Measurements from ENCODE around the gene TBPL1. TPM values are rescaled to one million over a fixed set of nuclear protein-coding genes. Genes with fewer than 3 reads are reported as not detected.
A peak's percentile ranks its signal among the peaks of the same experiment; 100 is the strongest.

The TBPL1 gene
- total RNA-seq, 4 donors from 2014 or later = 12.1 to 57.9 (median 17.0) TPM

GRCh38 chr6:133953634-133954415 lies 801 bp downstream of the TBPL1 start:
- Histone ChIP-seq H3K4me3 (replicated peaks in 1 of 3) (peak overlapping the region; percentile 87 to 89 (median 88)), H3K27ac (peak overlapping the region in 2 of 3 donors; percentile 78 to 95), H3K36me3 (no peaks in the 10 kb centered on the region), H3K27me3 (no peaks in the 10 kb centered on the region), H3K4me1 (peaks cover 25 to 29% of the 10 kb centered on the region in 2 donors), H3K9me3 (no peaks in the 10 kb centered on the region)
- TF ChIP-seq POLR2A (IDR thresholded peaks at IDR 0.05) (no peak), CTCF (IDR thresholded peaks at IDR 0.05) (no peak)
- 8% methylated on average over 23 of the region's 23 CpGs for WGBS, 2 donors
- intact Hi-C loops (cut with DNase I) = no loop called here
- DNase-seq = peak in 1 of 2 donors; percentile 9

GRCh38 chr6:133954657-133955576 lies 1.9 kb downstream of the TBPL1 start:
- intact Hi-C loops (cut with DNase I) = no loop called here
- WGBS, 2 donors = 78 to 79% methylated on average over 7 of the region's 7 CpGs
- TF ChIP-seq CTCF (IDR thresholded peaks at IDR 0.05) = no peak
- TF ChIP-seq POLR2A (IDR thresholded peaks at IDR 0.05) = no peak

GRCh38 chr6:133955582-133956415 lies 2.8 kb downstream of the TBPL1 start:
- no peak for DNase-seq
- TF ChIP-seq CTCF (IDR thresholded peaks at IDR 0.05) = no peak
- TF ChIP-seq POLR2A (IDR thresholded peaks at IDR 0.05) = no peak
- no peak overlapping the region for H3K27ac ChIP-seq
- no peak overlapping the region for H3K4me3 ChIP-seq (replicated peaks in 1 of 3)
- no peaks in the 10 kb centered on the region for H3K27me3 ChIP-seq
- WGBS, 2 donors = 88 to 91% methylated on average over 5 of the region's 5 CpGs
- H3K36me3 ChIP-seq = no peaks in the 10 kb centered on the region
- intact Hi-C loops (cut with DNase I) = no loop called here
- H3K9me3 ChIP-seq = no peaks in the 10 kb centered on the region
- H3K4me1 ChIP-seq = peaks cover 25 to 29% of the 10 kb centered on the region in 2 donors

More at GRCh38 chr6:133954657-133955576, 1.9 kb downstream of the TBPL1 start:
- peaks cover 25 to 29% of the 10 kb centered on the region in 2 donors for H3K4me1 ChIP-seq
- H3K9me3 ChIP-seq = no peaks in the 10 kb centered on the region
- no peaks in the 10 kb centered on the region for H3K36me3 ChIP-seq
- no peak overlapping the region for H3K27ac ChIP-seq
- no peak for DNase-seq
- no peaks in the 10 kb centered on the region for H3K27me3 ChIP-seq
- no peak overlapping the region for H3K4me3 ChIP-seq (replicated peaks in 1 of 3)

- H3K4me1 ChIP-seq = peaks cover 25% of the 10 kb centered on the region in 2 donors
- DNase-seq = no peak
- TF ChIP-seq POLR2A (IDR thresholded peaks at IDR 0.05) (no peak), CTCF (IDR thresholded peaks at IDR 0.05) (no peak)
- no peaks in the 10 kb centered on the region for H3K9me3 ChIP-seq
- no peak overlapping the region for H3K4me3 ChIP-seq (replicated peaks in 1 of 3)
- no peak overlapping the region for H3K27ac ChIP-seq
- H3K27me3 ChIP-seq = no peaks in the 10 kb centered on the region
- no peaks in the 10 kb centered on the region for H3K36me3 ChIP-seq
- intact Hi-C loops (cut with DNase I) = no loop called here
- 92 to 94% methylated on average over 3 of the region's 3 CpGs for WGBS, 2 donors
Measured at GRCh38 chr6:133956416-133957049, 3.5 kb downstream of the TBPL1 start.

Measured in thyroid gland (tissue), 4 donors.